Measurements from ENCODE around the gene XPO1.

- TF ChIP-seq CTCF (IDR thresholded peaks at IDR 0.05; ENCODE audit: insufficient read depth, low read length, poor library complexity, severe bottlenecking) = no peak
- no peak for TF ChIP-seq EZH2phosphoT487 (conservative IDR thresholded peaks at IDR 0.05; ENCODE audit: low read length)
These were observed 66.9 kb downstream of the XPO1 start, which contains the start of gene USP34 for GRCh38 chr2:61470965-61471904.

All from SU-DHL-6 (cell line).